ENCODE measurements around the gene PER3.

PER3 gene

DNA sequence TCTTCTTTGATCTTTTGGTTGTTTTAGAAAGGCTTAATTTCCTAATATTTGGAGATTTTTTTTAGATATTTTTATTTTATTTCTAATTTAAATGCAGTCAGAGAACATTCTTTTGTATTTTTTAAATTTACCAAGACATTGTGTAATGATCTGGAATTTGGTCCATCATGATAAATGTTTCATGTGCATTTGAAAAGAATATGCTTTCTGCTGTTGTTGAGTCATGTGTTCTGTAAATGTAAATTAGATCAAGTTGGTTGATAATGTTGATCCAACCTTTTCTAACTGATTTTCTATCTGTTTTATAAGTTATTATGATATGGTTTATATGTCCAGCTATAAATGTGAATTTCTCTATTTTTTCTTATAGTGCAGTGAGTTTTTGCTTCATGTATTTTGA, 48.9 kb downstream of the PER3 start:
- DNase-seq (ENCODE audit: low read depth in 3 of 3) = no peak

- DNase-seq (ENCODE audit: low read depth in 3 of 3) = no peak
Measured at GRCh38 chr1:7838714-7839113, 54.6 kb downstream of the PER3 start.

DNA sequence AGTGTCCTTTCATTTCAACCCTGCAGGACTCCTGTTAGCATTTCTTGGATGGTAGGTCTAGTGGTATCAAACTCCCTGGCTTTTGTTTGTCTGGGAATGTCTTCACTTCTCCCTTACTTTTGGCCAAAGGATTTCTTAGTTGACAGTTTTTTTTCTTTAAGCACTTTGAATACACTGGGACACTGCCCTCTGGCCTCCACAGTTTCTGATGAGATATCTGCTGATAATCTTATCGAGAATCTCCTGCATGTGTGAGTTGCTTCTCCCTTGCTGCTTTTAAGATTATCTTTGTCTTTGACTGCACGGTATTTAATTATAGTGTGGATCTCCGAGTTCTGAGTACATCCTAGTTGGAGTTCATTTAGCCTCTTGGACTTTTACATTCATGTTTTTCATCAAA, 55.4 kb downstream of the PER3 start:
- DNase-seq (ENCODE audit: low read depth in 3 of 3) = no peak

DNA sequence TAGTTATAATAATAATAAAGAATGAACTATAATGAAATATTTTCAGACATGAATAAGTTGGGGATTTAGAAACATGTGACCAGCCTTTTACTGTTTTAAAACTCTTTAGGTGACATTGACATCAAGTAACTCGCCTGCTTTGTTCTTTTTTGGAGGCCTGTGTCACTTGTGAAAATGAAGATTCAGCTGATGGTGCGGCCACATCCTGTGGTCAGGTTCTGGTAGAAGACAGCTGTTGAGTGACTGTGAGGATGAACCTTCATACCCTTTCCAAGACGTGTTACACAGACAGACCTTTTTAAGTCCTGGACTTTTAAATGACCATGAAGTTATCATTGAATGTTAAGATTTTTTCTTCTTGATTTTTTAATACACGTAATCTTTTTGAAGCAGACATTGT, 58.4 kb downstream of the PER3 start:
- DNase-seq (ENCODE audit: low read depth in 3 of 3) = no peak

- DNase-seq (ENCODE audit: low read depth in 3 of 3) = no peak
Measured at GRCh38 chr1:7845761-7846160, 61.7 kb downstream of the PER3 start.

GRCh38 chr1:7846656-7847055, 62.6 kb downstream of the PER3 start:
- no peak for DNase-seq (ENCODE audit: low read depth in 3 of 3)

DNA sequence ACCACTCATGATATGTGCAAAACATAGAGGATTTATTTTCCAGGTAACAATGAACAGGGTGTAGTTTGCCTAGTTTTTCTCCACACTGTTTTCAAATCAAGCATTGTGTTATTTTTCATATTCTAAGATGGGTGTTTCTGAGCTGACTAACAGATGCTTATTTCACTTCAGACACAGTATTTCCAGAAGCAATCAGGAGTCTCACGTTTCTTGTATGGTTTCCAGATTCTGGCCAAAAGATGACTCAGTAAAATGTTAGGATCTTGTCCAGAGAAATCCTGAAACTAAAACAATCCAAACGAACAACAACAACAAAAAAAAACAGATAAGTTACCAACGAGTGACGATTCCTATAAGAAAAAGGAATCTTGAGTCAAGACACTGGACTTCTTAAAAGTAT, 63.5 kb downstream of the PER3 start:
- DNase-seq (ENCODE audit: low read depth in 3 of 3) = no peak

DNA sequence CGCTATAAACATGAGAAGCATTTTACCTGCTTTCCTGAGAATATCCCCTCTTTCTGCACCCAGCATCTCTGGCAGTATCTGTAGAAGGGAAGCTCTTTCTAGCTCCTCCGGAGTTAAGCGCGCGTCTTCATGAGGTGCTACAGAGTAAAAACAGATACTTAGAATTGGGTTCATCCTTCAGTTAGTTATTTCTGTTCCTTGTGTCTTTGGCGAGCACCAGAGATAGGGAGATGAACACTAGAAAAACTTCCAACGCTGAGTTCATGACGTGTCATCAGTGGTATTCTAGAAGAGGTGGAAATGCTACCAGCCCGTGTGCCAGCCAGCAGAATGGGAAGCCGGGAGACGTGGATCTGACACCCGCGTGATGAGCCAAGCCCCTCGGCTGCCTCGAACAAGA, 66.7 kb downstream of the PER3 start:
- DNase-seq (ENCODE audit: low read depth in 3 of 3) = no peak

GRCh38 chr1:7852804-7853683, 69.0 kb downstream of the PER3 start, which contains the start of gene UTS2:
Gene UTS2 (minus strand): TSS chr1:7853065. CDS start chr1:7853003, 62 bp downstream.
- no peak for DNase-seq (ENCODE audit: low read depth in 3 of 3)

GRCh38 chr1:7853684-7854026, 69.6 kb downstream of the PER3 start:
- no peak for DNase-seq (ENCODE audit: low read depth in 3 of 3)

- DNase-seq (ENCODE audit: low read depth in 3 of 3) = no peak
Measured at GRCh38 chr1:7856345-7856744, 72.3 kb downstream of the PER3 start.

DNA sequence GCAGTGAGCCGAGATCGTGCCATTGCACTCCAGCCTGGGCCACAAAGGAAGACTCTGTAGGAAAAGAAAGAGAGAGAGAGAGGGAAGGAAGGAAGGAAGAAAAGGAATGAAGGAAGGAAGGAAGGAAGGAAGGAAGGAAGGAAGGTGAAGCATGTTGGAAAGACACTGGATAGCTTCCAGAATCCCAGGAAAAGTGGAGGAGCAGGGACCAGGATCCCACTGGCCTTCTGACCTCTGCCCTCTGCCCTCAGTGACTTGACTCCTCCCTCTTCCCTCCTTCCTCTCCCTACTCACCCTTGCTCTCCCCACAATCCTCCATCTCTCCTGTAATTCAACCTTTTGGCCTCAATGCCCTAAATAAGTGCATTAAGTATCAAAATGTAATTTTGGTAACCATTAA, 72.9 kb downstream of the PER3 start:
- DNase-seq (ENCODE audit: low read depth in 3 of 3) = no peak

- no peak for DNase-seq (ENCODE audit: low read depth in 3 of 3)
Measured at GRCh38 chr1:7857985-7858384, 73.9 kb downstream of the PER3 start.

DNA sequence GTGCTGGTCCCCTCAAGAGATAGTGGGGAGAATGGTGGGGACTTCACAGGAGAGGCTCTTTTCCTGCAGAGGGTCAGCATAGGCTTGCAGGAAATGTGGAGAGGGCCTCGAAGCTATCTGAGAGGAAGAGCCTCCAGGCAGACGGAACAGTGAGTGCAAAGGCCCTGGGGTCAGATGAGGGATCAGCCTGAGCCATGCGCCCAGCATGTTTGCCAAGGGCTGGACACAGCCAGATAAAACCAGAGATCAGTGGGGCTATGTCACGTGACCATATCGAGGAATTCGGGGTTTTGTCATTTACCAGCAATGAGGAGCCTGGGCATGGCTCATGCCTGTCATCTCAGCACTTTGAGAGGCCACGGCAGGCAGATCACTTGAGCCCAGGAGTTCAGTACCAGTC, 75.3 kb downstream of the PER3 start:
- DNase-seq (ENCODE audit: low read depth in 3 of 3) = no peak

DNA sequence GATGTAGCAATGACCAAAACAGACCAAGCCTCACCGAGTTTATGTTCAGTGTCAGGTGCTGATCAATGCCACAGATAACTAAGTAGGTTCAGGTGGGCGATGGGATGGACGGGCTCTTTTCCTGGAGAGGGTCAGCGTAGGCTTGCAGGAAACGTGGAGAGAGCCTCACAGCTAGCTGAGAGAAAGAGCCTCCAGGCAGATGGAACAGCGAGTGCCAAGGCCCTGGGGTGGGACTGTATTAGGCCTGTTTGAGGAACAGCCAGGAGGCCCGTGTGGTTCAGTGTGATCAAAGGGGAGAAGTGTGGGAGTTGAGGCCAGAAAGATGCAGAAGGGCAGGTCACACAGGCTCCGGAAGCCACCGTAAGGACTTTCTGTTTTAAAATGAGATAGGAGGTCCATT, 76.0 kb downstream of the PER3 start:
- no peak for DNase-seq (ENCODE audit: low read depth in 3 of 3)

- no peak for DNase-seq (ENCODE audit: low read depth in 3 of 3)
Measured at GRCh38 chr1:7861452-7861851, 77.4 kb downstream of the PER3 start.

DNA sequence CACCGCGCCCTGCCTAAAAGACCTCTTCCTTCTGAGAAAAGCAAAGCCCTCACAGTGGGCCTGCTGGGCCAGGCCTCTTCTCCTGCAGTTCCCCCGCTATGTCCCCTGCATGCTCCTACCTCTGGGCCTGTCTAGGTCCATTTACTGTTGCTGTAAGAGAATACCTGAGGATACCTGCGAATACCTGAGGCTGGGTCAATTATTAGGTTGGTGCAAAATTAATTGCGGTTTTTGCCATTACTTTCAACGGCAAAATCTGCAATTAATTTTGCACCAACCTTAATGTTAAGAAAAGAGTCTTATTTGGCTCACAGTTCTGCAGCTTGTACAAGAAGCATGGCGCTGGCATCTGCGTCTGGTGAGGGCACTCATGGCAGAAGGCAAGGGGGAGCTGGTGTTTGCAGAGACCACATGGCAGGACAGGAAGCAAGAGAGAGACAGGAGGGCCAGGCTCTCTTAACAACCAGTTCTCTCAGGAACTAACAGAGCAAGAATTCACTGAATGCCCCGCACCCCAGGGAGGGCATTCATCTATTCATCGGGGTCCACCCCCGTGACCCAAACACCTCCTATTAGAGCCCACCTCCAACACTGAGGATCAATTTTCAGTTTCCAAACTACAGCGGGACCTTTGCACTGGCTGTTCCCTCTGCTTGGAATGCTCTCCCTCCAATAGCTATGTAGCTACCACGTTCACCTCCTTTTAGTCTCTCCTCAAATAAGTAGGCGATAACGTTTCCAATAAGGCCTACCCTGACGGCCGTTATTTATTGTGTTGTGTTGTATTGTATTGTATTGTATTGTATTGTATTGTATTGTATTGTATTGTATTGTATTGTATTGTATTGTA, 78.3 kb downstream of the PER3 start:
- DNase-seq (ENCODE audit: low read depth in 3 of 3) = no peak

DNA sequence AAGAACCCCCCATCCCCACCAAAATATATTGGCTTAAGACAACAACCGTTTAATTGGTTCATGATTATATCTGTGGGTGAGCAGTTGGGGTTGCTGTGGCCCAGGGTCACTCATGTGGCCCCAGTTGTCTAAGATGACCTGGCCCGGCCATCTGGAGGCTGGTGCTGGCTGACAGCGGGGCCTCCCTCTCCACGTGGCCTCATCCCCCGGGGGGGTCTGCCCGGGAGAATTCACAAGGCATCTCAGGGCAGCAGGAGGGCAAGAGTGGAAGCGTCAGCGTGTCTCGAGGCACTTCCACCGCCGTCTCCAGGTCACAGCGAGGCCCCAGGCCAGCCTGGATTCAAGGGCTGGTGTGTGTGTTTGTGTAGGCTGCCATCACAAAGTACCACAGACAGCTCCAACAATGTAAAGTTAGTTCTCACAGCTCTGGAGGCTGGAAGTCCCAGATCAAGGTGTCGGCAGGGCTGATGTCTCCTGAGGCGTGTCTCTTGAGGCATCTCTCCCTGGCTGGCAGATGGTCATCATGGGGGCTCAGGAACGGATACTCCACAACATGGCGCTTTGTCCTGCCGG, 79.8 kb downstream of the PER3 start:
- DNase-seq (ENCODE audit: low read depth in 3 of 3) = no peak

GRCh38 chr1:7865978-7866377, 81.9 kb downstream of the PER3 start:
- DNase-seq (ENCODE audit: low read depth in 3 of 3) = no peak

DNA sequence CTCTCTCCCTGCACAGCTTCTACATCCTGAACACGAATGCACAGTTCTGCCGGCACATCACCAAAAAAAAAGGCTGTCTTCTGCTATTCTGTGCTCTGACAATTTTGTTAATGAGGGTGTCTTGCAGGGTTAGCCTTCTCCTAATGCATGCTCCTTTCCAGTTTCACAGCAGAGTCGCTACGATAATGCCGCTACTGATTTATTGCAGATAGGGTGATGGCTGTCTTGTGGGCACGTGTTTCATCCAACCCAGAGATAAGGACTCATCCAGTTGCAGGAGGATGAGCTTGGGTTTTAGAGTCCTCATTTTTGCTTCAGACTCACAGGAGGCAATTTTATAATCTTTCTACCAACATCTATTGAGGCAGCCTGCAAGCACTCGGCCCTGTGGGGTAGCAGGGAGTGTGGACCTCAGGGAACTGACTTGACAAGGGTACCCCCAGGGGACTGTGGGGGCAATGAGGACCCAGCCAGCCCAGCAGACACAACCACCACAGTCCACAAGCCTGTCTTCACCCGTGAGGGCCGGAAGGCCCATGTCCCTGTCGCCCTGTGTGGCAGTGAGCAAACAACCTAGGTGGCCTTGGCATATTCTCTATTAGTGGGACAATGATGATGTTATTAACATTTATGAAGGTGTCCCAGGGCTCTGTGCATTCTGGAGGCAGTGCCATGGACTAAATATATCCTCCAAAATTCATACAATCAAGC, 84.1 kb downstream of the PER3 start:
- DNase-seq (ENCODE audit: low read depth in 3 of 3) = no peak

GRCh38 chr1:7869136-7869920, 85.2 kb downstream of the PER3 start:
- no peak for DNase-seq (ENCODE audit: low read depth in 3 of 3)

Measured in stimulated activated CD4-positive, alpha-beta T cell treated with anti-CD3 and anti-CD28 coated beads, TNF-alpha, amount 100 ng/mL, for 4 hours (primary cell).